ENCODE measurements around the gene NPC1L1.

DNA sequence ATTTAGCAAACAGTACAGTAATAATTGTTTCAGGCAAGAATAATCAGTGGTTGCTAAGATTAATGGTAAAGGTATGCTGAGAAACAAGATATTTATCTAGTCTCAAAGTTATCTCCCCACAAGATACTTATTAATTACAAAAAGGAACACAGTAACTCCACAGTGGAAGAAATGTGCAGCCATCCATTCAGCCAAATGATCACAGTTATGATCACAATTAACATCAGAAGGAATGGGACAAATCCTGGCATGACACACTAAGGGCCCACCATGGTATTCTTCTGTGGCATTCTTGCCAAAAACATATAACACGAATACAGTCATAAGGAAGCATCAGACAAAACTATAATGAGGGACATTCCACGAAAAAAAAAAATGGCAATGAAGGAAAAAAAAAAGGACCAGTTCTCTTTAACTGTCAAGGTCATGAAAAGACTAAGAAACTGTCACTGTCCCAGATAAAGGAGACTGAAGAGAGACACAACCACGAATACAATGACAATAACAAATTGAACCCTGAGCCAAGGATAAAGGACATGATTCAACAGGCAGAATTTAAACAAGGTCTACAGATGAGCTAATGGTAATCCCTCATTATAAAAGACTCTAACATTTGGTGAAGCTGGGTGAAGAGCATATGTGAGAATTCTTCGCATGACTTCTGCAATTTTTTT, 71.5 kb downstream of the NPC1L1 start:
- TF ChIP-seq, protein P1, sequence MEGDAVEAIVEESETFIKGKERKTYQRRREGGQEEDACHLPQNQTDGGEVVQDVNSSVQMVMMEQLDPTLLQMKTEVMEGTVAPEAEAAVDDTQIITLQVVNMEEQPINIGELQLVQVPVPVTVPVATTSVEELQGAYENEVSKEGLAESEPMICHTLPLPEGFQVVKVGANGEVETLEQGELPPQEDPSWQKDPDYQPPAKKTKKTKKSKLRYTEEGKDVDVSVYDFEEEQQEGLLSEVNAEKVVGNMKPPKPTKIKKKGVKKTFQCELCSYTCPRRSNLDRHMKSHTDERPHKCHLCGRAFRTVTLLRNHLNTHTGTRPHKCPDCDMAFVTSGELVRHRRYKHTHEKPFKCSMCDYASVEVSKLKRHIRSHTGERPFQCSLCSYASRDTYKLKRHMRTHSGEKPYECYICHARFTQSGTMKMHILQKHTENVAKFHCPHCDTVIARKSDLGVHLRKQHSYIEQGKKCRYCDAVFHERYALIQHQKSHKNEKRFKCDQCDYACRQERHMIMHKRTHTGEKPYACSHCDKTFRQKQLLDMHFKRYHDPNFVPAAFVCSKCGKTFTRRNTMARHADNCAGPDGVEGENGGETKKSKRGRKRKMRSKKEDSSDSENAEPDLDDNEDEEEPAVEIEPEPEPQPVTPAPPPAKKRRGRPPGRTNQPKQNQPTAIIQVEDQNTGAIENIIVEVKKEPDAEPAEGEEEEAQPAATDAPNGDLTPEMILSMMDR (IDR thresholded peaks at IDR 0.05; ENCODE audit: poor library complexity), result no peak
- TF ChIP-seq EZH2 (IDR thresholded peaks at IDR 0.05; ENCODE audit: borderline replicate concordance), result no peak

Data from hepatocyte (in vitro differentiated cells).